ENCODE results near the gene MYDGF.

The MYDGF gene

GRCh38 chr19:4640247-4641000 lies 29.7 kb downstream of the MYDGF start:
- no peak for DNase-seq

DNA sequence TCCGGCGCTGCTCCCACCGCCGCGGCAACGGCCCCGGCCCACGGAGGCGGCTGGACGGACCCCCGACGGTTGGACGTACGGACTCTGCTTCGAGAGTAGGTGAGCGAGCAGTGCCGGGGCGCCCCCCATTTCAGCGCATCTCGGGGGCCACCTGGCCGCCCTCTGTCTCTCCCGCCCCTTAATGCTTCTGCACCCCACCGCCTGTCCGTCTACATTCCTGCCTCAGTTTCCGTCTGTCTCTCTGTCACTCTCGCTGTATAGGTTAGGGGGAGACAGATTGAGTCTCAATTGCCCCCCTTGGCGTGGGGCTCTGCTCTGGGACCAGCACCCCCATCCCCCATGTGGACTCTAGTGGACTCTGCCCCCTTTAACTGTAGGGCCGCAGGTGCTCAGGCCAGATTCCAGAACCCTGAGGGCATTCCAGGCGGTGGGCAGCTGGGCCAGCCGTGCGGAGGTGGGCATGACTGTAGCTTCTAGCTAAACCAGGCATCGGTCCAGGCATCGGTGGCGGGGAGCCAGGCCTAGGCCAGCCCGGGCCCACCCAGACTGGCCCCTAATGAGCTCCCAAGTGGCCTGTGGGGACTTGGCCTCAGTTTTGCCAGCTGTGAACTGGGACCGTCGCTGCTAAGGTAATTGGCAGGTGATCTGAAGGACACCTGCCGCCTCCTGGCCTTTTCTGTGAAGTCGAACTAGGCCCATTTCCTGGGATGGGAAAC lies 30.5 kb downstream of the MYDGF start:
- no peak for DNase-seq

DNA sequence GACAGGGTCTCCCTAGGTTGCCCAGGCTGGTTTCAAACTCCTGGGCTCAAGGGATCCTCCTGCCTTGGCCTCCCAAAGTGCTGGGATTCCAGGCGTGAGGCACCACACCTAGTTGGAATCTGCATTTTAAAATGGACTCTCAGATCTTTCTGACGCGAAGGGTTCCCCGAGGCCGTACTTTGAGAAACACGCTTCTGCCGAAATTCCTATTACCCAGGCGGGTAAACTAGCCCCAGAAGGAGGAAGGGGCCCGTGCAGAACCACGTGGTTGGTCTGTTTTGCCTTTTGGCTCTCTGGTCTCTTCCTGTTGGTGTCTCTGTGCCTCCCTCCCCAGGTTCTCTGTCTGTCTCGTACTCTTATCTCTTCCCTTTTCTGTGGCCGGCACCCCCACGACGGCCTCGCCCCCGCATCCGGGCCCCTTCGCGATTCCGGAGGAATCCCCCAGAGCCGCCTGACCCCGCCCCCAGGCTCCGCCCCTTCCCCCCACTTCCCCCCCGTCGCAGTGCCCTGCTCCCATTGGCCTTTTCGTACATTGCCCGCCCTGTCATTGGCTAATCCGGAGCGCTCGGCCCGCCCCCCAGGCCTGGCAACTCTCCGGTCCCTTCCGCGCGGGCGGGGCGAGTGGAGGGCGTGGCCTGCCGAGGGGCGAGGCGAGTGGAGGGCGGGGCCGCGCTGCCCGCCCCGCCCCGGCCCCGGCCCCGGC lies 31.2 kb downstream of the MYDGF start, which contains the start of gene TNFAIP8L1:
Gene TNFAIP8L1 (plus strand): TSS at position 689 of the 703 bp plus-strand sequence. CDS start 12,354 bp downstream, outside the sequence.
- DNase-seq: peak; percentile 92 to 96

- DNase-seq: no peak
These were observed 31.8 kb downstream of the MYDGF start for GRCh38 chr19:4638317-4638716.

- no peak for DNase-seq
These were observed 33.4 kb downstream of the MYDGF start for GRCh38 chr19:4636761-4637160.

DNA sequence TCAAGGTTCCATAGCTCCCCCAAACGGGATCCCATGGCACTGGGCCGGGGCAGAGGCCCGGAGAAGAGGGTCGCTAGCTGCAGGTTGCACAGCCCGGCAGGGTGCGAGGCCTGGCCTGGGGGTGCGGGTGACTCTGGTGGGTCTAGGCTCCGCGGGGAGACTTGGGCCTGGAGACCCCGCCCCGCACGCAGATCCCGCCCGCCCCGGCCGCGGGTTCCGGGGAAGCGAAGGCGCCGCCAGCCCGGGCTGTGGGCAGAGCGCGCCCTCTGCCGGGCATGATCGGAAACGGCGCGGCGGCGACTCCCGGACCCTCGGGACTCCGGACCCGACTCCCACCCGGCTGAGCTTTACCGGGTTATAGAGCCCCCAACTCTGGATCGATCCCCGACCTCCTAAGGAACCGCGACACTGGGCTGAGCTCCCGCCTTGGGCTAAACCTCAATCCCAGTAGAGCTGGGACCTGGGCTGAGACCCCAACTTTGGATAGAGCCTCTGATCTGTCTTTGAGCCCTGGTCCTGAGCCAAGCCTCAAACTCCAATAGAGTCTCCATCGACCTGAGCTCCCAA lies 33.9 kb downstream of the MYDGF start:
- DNase-seq: peak in 1 of 2 experiments; percentile 23

GRCh38 chr19:4635754-4636116 lies 34.4 kb downstream of the MYDGF start:
- DNase-seq: no peak

- DNase-seq: peak in 1 of 2 experiments; percentile 15
These were observed 36.8 kb downstream of the MYDGF start for GRCh38 chr19:4633140-4633967.

GRCh38 chr19:4624733-4625362 lies 45.3 kb downstream of the MYDGF start:
- no peak for DNase-seq

GRCh38 chr19:4624301-4624700 lies 45.8 kb downstream of the MYDGF start:
- no peak for DNase-seq

- no peak for DNase-seq
These were observed 47.3 kb downstream of the MYDGF start for GRCh38 chr19:4622695-4623421.

DNA sequence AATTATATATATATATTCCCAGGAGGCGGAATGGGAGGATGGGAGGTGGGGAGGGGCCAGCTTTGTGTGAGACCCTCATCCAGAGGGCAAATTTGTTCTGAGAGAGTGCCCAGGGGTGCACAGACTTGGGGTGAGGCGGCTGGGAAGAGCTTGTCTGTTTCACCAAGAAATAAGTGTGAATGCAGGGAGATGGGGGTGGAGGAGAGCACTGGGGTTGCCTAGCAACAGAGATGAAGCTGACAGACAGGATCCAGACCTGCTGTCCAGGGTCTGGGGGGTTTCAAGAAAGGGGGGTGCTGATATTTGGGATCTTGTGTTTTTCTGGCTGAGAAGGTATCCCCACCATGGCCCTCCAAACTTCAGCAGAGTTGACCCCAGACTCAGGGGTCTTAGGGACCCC lies 49.5 kb downstream of the MYDGF start:
- DNase-seq: no peak

DNA sequence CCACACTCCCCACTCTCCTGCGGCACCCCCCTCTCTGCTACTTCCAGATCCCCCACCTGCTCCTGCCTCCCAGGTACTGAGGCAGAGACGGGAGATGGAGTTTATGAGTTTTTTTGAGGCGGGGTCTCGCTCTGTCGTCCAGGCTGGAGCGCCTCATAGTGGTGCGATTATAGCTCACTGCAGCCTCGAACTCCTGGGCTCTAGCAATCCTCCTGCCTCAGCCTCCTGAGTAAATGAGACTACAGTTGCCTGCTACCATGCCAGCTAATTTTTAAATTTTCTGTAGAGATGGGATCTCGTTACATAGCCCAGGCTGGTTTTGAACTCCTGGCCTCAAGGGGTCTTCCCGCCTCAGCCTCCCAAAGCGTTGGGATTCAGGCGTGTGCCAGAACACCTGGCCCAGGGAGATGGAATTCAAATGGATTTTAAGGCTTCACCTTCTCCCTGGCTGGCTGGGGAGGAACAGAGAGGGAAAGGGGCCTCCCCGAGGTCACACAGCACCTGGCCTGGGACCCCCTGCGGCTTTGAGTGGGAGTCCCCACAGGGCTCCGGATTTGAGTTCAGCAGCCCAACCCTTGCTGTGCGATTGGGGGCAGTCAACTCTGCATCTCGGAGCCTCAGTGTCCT lies 50.4 kb downstream of the MYDGF start:
- no peak for DNase-seq

DNA sequence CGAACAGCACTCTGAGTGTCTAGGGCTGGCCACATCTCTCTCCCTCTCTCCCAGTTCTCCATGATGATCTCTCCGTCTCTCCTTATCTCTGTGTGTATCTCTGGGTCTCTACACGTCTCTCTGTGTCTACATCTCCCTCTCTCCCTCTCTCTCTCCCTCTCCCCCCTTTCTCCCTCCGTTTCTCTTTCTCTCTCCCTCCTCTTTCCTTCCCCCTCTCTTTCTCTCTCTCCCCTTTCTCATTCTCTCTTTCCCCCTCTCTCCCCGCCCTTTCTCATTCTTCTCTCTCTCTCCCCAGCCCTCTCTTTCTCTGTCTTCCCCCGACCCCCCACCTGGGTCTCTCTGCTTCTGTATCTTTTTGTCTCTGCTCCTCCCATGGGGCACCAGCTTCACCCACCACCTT lies 52.1 kb downstream of the MYDGF start:
- no peak for DNase-seq

- DNase-seq: no peak
These were observed 56.8 kb downstream of the MYDGF start for GRCh38 chr19:4613254-4613751.

DNA sequence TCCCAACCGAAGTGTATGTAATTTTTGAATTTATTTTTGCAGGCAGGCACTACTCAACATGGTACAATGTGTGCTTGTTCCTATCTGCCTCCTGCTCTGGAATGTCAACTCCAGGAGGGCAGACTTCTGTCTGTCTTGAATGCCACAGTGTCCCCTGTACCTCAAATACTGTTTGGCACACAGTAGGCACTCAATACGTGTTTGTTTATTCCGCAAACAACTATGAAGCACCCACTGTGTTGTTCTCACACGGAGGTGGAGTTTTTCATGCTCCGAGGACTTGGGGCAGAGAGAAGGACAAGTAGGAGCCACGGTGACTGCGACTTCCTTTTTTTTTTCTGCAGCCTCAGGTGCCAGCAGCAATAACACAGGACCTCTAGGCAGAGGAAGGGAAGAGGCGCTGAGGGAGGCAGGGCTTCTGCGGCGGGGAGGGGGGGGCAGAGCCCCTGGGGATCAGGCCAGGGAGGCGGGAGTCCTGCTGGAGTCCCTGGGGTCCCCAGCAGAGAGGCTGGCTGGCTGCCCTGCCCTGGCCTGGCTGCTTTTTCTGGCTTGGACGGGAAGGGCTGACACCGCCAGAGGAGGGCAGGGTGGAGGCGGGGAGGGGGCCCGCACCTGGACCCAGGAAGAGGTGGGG lies 60.1 kb downstream of the MYDGF start:
- DNase-seq: no peak
